Naive thymus-derived CD4-positive, alpha-beta T cell (primary cell): ENCODE measurements around the gene OFD1. TPM values are rescaled to one million over a fixed set of nuclear protein-coding genes. Genes with fewer than 3 reads are reported as not detected.
"Not testable (repeated sequence)": the region's sequence is repeated elsewhere in the genome, so short reads cannot be mapped to it uniquely, and the experiment has no call there.

Experiments used
- ATAC-seq: fragments of 150-1000 bp; cut with Tn5 transposase; 2 replicates; pipeline ENCODE4 v1.10.0; 2021; ENCODE audit warnings: mild to moderate bottlenecking, moderate library complexity
- CTCF ChIA-PET: fragments of 350-600 bp; sonication (Branson Sonifier 250); formaldehyde crosslinking; loops from one replicate; lab custom pipeline; 2021; ENCODE audit warnings: antibody characterized with exemption; lab: Charles Lee
- POLR2A ChIA-PET: fragments of 350-600 bp; sonication (Branson Sonifier 250); formaldehyde crosslinking; loops from one replicate; lab custom pipeline; 2021; ENCODE audit warnings: antibody characterized with exemption, inconsistent platforms; lab: Charles Lee
- DNase-seq, 9 donors: peaks; one replicate each; pipeline versions ENCODE4 v3.0.0 to v3.0.0-alpha.2; 2020 to 2022; ENCODE audit warnings: mixed read lengths in 1 of 9
- H3K27ac ChIP-seq: one replicate; pipeline ENCODE4 v1.7.0; 2013; ENCODE audit warnings: mild to moderate bottlenecking, low read depth, low read length, moderate library complexity
- H3K27me3 ChIP-seq, 2 donors: one replicate each; pipeline ENCODE4 v1.7.0; 2013; ENCODE audit warnings: low read length in 2 of 2, mild to moderate bottlenecking in 2 of 2, moderate library complexity in 2 of 2; ENCODE audit not compliant: control insufficient read depth in 2 of 2, insufficient read depth in 2 of 2
- H3K36me3 ChIP-seq, 3 experiments: 1 replicate in 2 of 3; 2 replicates in 1 of 3; pipeline ENCODE4 v1.7.0; 2013; ENCODE audit warnings: low read length in 3 of 3, mild to moderate bottlenecking in 3 of 3, moderate library complexity in 1 of 3; ENCODE audit not compliant: insufficient read depth in 3 of 3, control insufficient read depth in 2 of 3
- H3K4me1 ChIP-seq, 2 donors: one replicate each; pipeline ENCODE4 v1.7.0; 2013; ENCODE audit warnings: low read length in 2 of 2, mild to moderate bottlenecking in 2 of 2, moderate library complexity in 1 of 2; ENCODE audit not compliant: control insufficient read depth in 2 of 2, insufficient read depth in 2 of 2
- H3K4me3 ChIP-seq: 2 replicates; pipeline ENCODE4 v1.7.0; 2013; ENCODE audit warnings: mild to moderate bottlenecking, low read length
- H3K9me3 ChIP-seq, 3 experiments: 1 replicate in 2 of 3; 2 replicates in 1 of 3; pipeline ENCODE4 v1.7.0; 2013; ENCODE audit warnings: low read length in 3 of 3; ENCODE audit not compliant: control insufficient read depth in 2 of 3
- H3K27ac Mint-ChIP-seq, 9 donors: one replicate each; pipeline ENCODE4 v1.8.0; 2020 to 2022; ENCODE audit warnings: mixed read lengths in 9 of 9, mild to moderate bottlenecking in 8 of 9, moderate library complexity in 5 of 9, inconsistent platforms in 2 of 9
- H3K27me3 Mint-ChIP-seq, 5 donors: one replicate each; pipeline ENCODE4 v1.8.0; 2021 to 2022; ENCODE audit warnings: mixed read lengths in 5 of 5, mild to moderate bottlenecking in 1 of 5
- H3K36me3 Mint-ChIP-seq, 5 donors: one replicate each; pipeline ENCODE4 v1.8.0; 2020 to 2022; ENCODE audit warnings: mixed read lengths in 5 of 5, mild to moderate bottlenecking in 3 of 5, inconsistent platforms in 1 of 5
- H3K4me1 Mint-ChIP-seq, 7 donors: one replicate each; pipeline ENCODE4 v1.8.0; 2020 to 2022; ENCODE audit warnings: mixed read lengths in 7 of 7, mild to moderate bottlenecking in 3 of 7, inconsistent platforms in 1 of 7
- H3K4me3 Mint-ChIP-seq, 10 donors: one replicate each; pipeline ENCODE4 v1.8.0; 2020 to 2022; ENCODE audit warnings: mild to moderate bottlenecking in 10 of 10, mixed read lengths in 10 of 10, moderate library complexity in 6 of 10, inconsistent platforms in 2 of 10
- H3K9me3 Mint-ChIP-seq, 11 donors: one replicate each; pipeline ENCODE4 v1.8.0; 2020 to 2022; ENCODE audit warnings: mixed read lengths in 11 of 11, mild to moderate bottlenecking in 4 of 11, inconsistent platforms in 1 of 11, moderate library complexity in 1 of 11
- intact Hi-C, 2 donors: fragments of 100-400 bp; cut with micrococcal nuclease; formaldehyde crosslinking; loops; one replicate each; pipeline ENCODE4 v1.15.1; 2023
- polyA plus RNA-seq, 2 donors: library from polyadenylated mRNA; unstranded; fragments of 300-500 nt; fragmentation: Illumina TruSeq; gene quantifications; one replicate each; pipeline ENCODE4 v1.2.3, GENCODE V29; 2021
- total RNA-seq, 6 experiments: library from RNA in 5 of 6; stranded (reverse) in 5 of 6; gene quantifications; 1 replicate in 5 of 6; 2 replicates in 1 of 6; pipeline ENCODE4 v1.2.3 and lab custom pipeline; 2021 to 2026

Gene OFD1
- total and polyA plus RNA-seq, 7 experiments from 2014 or later = 30.4 to 142 (median 50.4) TPM

GRCh38 chrX:13724878-13725277, 9.7 kb upstream of the OFD1 start:
- CTCF ChIA-PET, H3K27me3 ChIP-seq, H3K4me3 ChIP-seq, H3K36me3 ChIP-seq, H3K27ac ChIP-seq, ATAC-seq, H3K9me3 ChIP-seq, H3K4me1 ChIP-seq, H3K27me3 Mint-ChIP-seq: not testable (repeated sequence)
- H3K27ac Mint-ChIP-seq = peak overlapping the region in 4 of 9 donors; percentile 28 to 85 (median 67)
- H3K9me3 Mint-ChIP-seq = peaks cover 0 to 32% (median 4%) of the 10 kb centered on the region in 11 donors
- H3K4me3 Mint-ChIP-seq = peak overlapping the region in 4 of 10 donors; percentile 21 to 64 (median 42)
- intact Hi-C loops = loop anchor here in 1 of 2 donors (1.0 kb wide), 1 partner anchor 9 kb away; the partner anchor contains the start of genes OFD1 and TRAPPC2
- H3K4me1 Mint-ChIP-seq = peaks cover 35 to 81% (median 59%) of the 10 kb centered on the region in 7 donors
- peak in 8 of 9 donors; percentile 7 to 58 (median 24) for DNase-seq
- POLR2A ChIA-PET = interaction anchor here (0.6 to 4.7 kb wide), 3 partner anchors 10 to 37 kb away, joined by 5 to 36 read pairs (median 5); partner anchors contain the start of genes OFD1, RAB9A and TRAPPC2
- H3K36me3 Mint-ChIP-seq = peaks cover 0 to 56% (median 51%) of the 10 kb centered on the region in 5 donors

GRCh38 chrX:13726583-13726982, 8.0 kb upstream of the OFD1 start:
- POLR2A ChIA-PET = interaction anchor here (0.7 kb wide), 1 partner anchor 57 kb away, joined by 3 read pairs; no protein-coding TSS in a partner anchor
- H3K9me3 ChIP-seq = not testable (repeated sequence)

GRCh38 chrX:13730523-13730922, 4.0 kb upstream of the OFD1 start:
- intact Hi-C loops = loop anchor here (10.0 kb wide), 5 partner anchors 776 to 2004 kb away; partner anchors contain the start of genes CA5B (in 1 of the 2), FANCB (in 1 of the 2), MOSPD2 (in 1 of the 2) and PIGA (in 1 of the 2)
- H3K4me3 ChIP-seq, H3K27me3 Mint-ChIP-seq, H3K36me3 ChIP-seq, H3K27me3 ChIP-seq, ATAC-seq, H3K9me3 ChIP-seq, CTCF ChIA-PET, H3K27ac ChIP-seq, DNase-seq, POLR2A ChIA-PET, H3K4me3 Mint-ChIP-seq: not testable (repeated sequence)
- peaks cover 8 to 12% of the 10 kb centered on the region in 2 donors for H3K4me1 ChIP-seq
- peaks cover 41 to 86% (median 69%) of the 10 kb centered on the region in 7 donors for H3K4me1 Mint-ChIP-seq
- H3K36me3 Mint-ChIP-seq = peaks cover 0 to 64% (median 30%) of the 10 kb centered on the region in 5 donors
- H3K9me3 Mint-ChIP-seq = peaks cover 0 to 41% (median 4%) of the 10 kb centered on the region in 11 donors
- H3K27ac Mint-ChIP-seq = peak overlapping the region in 1 of 9 donors; percentile 25

More at GRCh38 chrX:13726583-13726982, 8.0 kb upstream of the OFD1 start:
- Mint-ChIP-seq H3K4me3 (peak overlapping the region in 5 of 10 donors; percentile 24 to 48 (median 40)), H3K27ac (peak overlapping the region in 6 of 9 donors; percentile 21 to 81 (median 73)), H3K9me3 (peaks cover 0 to 37% (median 4%) of the 10 kb centered on the region in 11 donors), H3K36me3 (peaks cover 0 to 62% (median 51%) of the 10 kb centered on the region in 5 donors), H3K4me1 (peaks cover 33 to 84% (median 65%) of the 10 kb centered on the region in 7 donors)
- H3K27me3 Mint-ChIP-seq, intact Hi-C loops, ATAC-seq, DNase-seq, H3K27ac ChIP-seq, H3K36me3 ChIP-seq, H3K27me3 ChIP-seq, CTCF ChIA-PET, H3K4me1 ChIP-seq, H3K4me3 ChIP-seq: not testable (repeated sequence)

- Histone ChIP-seq H3K4me1 (peaks cover 12% of the 10 kb centered on the region in 2 donors), H3K27ac (peak overlapping the region; percentile 7), H3K4me3 (no peak overlapping the region), H3K36me3 (peaks cover 0 to 6% (median 0%) of the 10 kb centered on the region in 3 experiments), H3K9me3 (no peaks in the 10 kb centered on the region), H3K27me3 (no peaks in the 10 kb centered on the region)
- DNase-seq (no peak), ATAC-seq (no peak)
- ChIA-PET CTCF (no interaction called here), POLR2A (interaction anchor here (0.7 to 1.4 kb wide), 2 partner anchors 44 to 607 kb away, joined by 4 to 5 read pairs; partner anchors contain the start of gene RAB9A)
- Mint-ChIP-seq H3K27ac (peak overlapping the region in 7 of 9 donors; percentile 10 to 98 (median 38)), H3K27me3 (no peaks in the 10 kb centered on the region), H3K36me3 (peaks cover 0 to 49% (median 21%) of the 10 kb centered on the region in 5 donors), H3K9me3 (peaks cover 0 to 28% (median 3%) of the 10 kb centered on the region in 11 donors), H3K4me1 (peaks cover 31 to 80% (median 66%) of the 10 kb centered on the region in 7 donors), H3K4me3 (peak overlapping the region in 9 of 10 donors; percentile 35 to 98 (median 90))
- intact Hi-C loops = loop anchor here (10.0 kb wide), 5 partner anchors 778 to 2002 kb away; partner anchors contain the start of genes CA5B (in 1 of the 2), FANCB (in 1 of the 2), MOSPD2 (in 1 of the 2) and PIGA (in 1 of the 2)
Observed at GRCh38 chrX:13732246-13733067, 2.1 kb upstream of the OFD1 start.

GRCh38 chrX:13733506-13733905, 1.0 kb upstream of the OFD1 start:
- POLR2A ChIA-PET = interaction anchor here (1.1 to 4.2 kb wide), 9 partner anchors 9 to 45 kb away, joined by 3 to 39 read pairs (median 8); partner anchors contain the start of gene RAB9A
- H3K9me3 ChIP-seq = no peaks in the 10 kb centered on the region
- CTCF ChIA-PET = interaction anchor here (1.0 to 1.3 kb wide), 2 partner anchors 14 to 297 kb away, joined by 3 to 4 read pairs; no protein-coding TSS in a partner anchor
- peak overlapping the region; percentile 95 to 99 (median 97) for H3K27ac Mint-ChIP-seq
- ATAC-seq = no peak
- peak overlapping the region; percentile 99 for H3K27ac ChIP-seq
- no peaks in the 10 kb centered on the region for H3K27me3 Mint-ChIP-seq
- DNase-seq = no peak
- peaks cover 0 to 21% (median 2%) of the 10 kb centered on the region in 11 donors for H3K9me3 Mint-ChIP-seq
- H3K36me3 Mint-ChIP-seq = peaks cover 0 to 39% (median 18%) of the 10 kb centered on the region in 5 donors
- H3K4me1 ChIP-seq = peaks cover 12 to 20% of the 10 kb centered on the region in 2 donors
- H3K36me3 ChIP-seq = peaks cover 0 to 6% (median 0%) of the 10 kb centered on the region in 3 experiments
- H3K27me3 ChIP-seq = no peaks in the 10 kb centered on the region
- intact Hi-C loops = loop anchor here (10.0 kb wide), 5 partner anchors 779 to 2001 kb away; partner anchors contain the start of genes CA5B (in 1 of the 2), FANCB (in 1 of the 2), MOSPD2 (in 1 of the 2) and PIGA (in 1 of the 2)
- H3K4me1 Mint-ChIP-seq = peaks cover 25 to 71% (median 63%) of the 10 kb centered on the region in 7 donors
- H3K4me3 Mint-ChIP-seq = peak overlapping the region; percentile 82 to 99 (median 94)
- peak overlapping the region; percentile 85 for H3K4me3 ChIP-seq

- Mint-ChIP-seq H3K27me3 (no peaks in the 10 kb centered on the region), H3K4me3 (peak overlapping the region in 5 of 10 donors; percentile 5 to 53 (median 39)), H3K4me1 (peaks cover 0 to 34% (median 27%) of the 10 kb centered on the region in 7 donors), H3K9me3 (no peaks in the 10 kb centered on the region), H3K36me3 (peaks cover 0 to 23% (median 5%) of the 10 kb centered on the region in 5 donors), H3K27ac (peak overlapping the region; percentile 24 to 91 (median 76))
- Histone ChIP-seq H3K36me3 (peaks cover 4 to 19% (median 13%) of the 10 kb centered on the region in 3 experiments), H3K27ac (peak overlapping the region; percentile 48), H3K9me3 (no peaks in the 10 kb centered on the region), H3K4me3 (no peak overlapping the region), H3K27me3 (no peaks in the 10 kb centered on the region), H3K4me1 (peaks cover 0 to 27% of the 10 kb centered on the region in 2 donors)
- intact Hi-C loops = loop anchor here in 1 of 2 donors (2.0 kb wide), 1 partner anchor 235 kb away; no protein-coding TSS in a partner anchor
- DNase-seq (no peak), ATAC-seq (no peak)
- ChIA-PET POLR2A (interaction anchor here (0.7 to 0.8 kb wide), 2 partner anchors 29 to 86 kb away, joined by 4 to 5 read pairs; no protein-coding TSS in a partner anchor), CTCF (interaction anchor here (1.1 kb wide), 1 partner anchor 83 kb away, joined by 4 read pairs; no protein-coding TSS in a partner anchor)
Observed at GRCh38 chrX:13741695-13742094, 7.1 kb downstream of the OFD1 start.
